GM18951 (cell line): ENCODE measurements around the gene CIROP.

ENCODE experiments used
- POLR2A ChIP-seq: IDR thresholded peaks from 4 replicates; pipeline ENCODE4 v1.6.1; 2011; ENCODE audit warnings: mild to moderate bottlenecking; ENCODE audit not compliant: insufficient read length, insufficient read depth; ENCODE audit errors: extremely low read depth
- in situ Hi-C: fragments of 300-500 bp; cut with MboI; formaldehyde crosslinking; loops from one replicate; pipeline ENCODE4 v1.12.0; 2022; ENCODE audit warnings: low sequenced_read_pairs, mixed read lengths, inconsistent platforms; ENCODE audit not compliant: unreplicated experiment

The CIROP gene

GRCh38 chr14:23126548-23127278 lies 21.9 kb upstream of the CIROP start:
- no peak for TF ChIP-seq POLR2A
- in situ Hi-C loops = loop anchor here (10.0 kb wide), 1 partner anchor 58 kb away; the partner anchor contains the start of gene SLC7A8

GRCh38 chr14:23125933-23126524 lies 21.2 kb upstream of the CIROP start:
- in situ Hi-C loops = loop anchor here (10.0 kb wide), 1 partner anchor 59 kb away; the partner anchor contains the start of gene SLC7A8
- no peak for TF ChIP-seq POLR2A

GRCh38 chr14:23125011-23125410 lies 20.2 kb upstream of the CIROP start:
- TF ChIP-seq POLR2A = no peak
- in situ Hi-C loops = loop anchor here (10.0 kb wide), 1 partner anchor 60 kb away; the partner anchor contains the start of gene SLC7A8

GRCh38 chr14:23124337-23124954 lies 19.7 kb upstream of the CIROP start:
- no peak for TF ChIP-seq POLR2A
- in situ Hi-C loops = loop anchor here (10.0 kb wide), 1 partner anchor 60 kb away; the partner anchor contains the start of gene SLC7A8

- TF ChIP-seq POLR2A = no peak
- in situ Hi-C loops = loop anchor here (10.0 kb wide), 1 partner anchor 61 kb away; the partner anchor contains the start of gene SLC7A8
Observed at GRCh38 chr14:23123419-23123818, 18.6 kb upstream of the CIROP start.

GRCh38 chr14:23122086-23122485 lies 17.3 kb upstream of the CIROP start:
- TF ChIP-seq POLR2A = no peak
- in situ Hi-C loops = loop anchor here (10.0 kb wide), 1 partner anchor 63 kb away; the partner anchor contains the start of gene SLC7A8

GRCh38 chr14:23121361-23121771 lies 16.6 kb upstream of the CIROP start:
- TF ChIP-seq POLR2A = no peak
- in situ Hi-C loops = loop anchor here (10.0 kb wide), 1 partner anchor 63 kb away; the partner anchor contains the start of gene SLC7A8

GRCh38 chr14:23120541-23121251 lies 15.9 kb upstream of the CIROP start:
- in situ Hi-C loops = loop anchor here (10.0 kb wide), 1 partner anchor 64 kb away; the partner anchor contains the start of gene SLC7A8
- no peak for TF ChIP-seq POLR2A

GRCh38 chr14:23119363-23120327 lies 14.9 kb upstream of the CIROP start:
- in situ Hi-C loops = loop anchor here (10.0 kb wide), 1 partner anchor 65 kb away; the partner anchor contains the start of gene SLC7A8
- TF ChIP-seq POLR2A = no peak

GRCh38 chr14:23118506-23119362 lies 13.9 kb upstream of the CIROP start, which contains the start of gene CEBPE:
CEBPE (minus strand) TSS chr14:23119255; CDS start chr14:23119091, 164 bp downstream.
- no peak for TF ChIP-seq POLR2A
- in situ Hi-C loops = no loop called here
